Urinary bladder (tissue), 4 donors: Measurements from ENCODE around the gene ASGR2. TPM values are rescaled to one million over a fixed set of nuclear protein-coding genes. Genes with fewer than 3 reads are reported as not detected.
"Not testable (repeated sequence)": the region's sequence is repeated elsewhere in the genome, so short reads cannot be mapped to it uniquely, and the experiment has no call there.

ENCODE experiments used
- DNase-seq: peaks from one replicate; pipeline ENCODE4 v3.0.0-alpha.2; 2015; ENCODE audit errors: extremely low spot score
- H3K27ac ChIP-seq: one replicate; pipeline ENCODE4 v1.5.1; 2013; ENCODE audit warnings: low read depth, mild to moderate bottlenecking, moderate library complexity
- H3K36me3 ChIP-seq: one replicate; pipeline ENCODE4 v1.6.1; 2013; ENCODE audit warnings: mild to moderate bottlenecking, moderate library complexity; ENCODE audit not compliant: insufficient read depth
- H3K4me1 ChIP-seq: one replicate; pipeline ENCODE4 v1.6.1; 2013; ENCODE audit warnings: mild to moderate bottlenecking, moderate library complexity; ENCODE audit not compliant: insufficient read depth
- H3K4me3 ChIP-seq: one replicate; pipeline ENCODE4 v1.5.1; 2013; ENCODE audit warnings: low read depth, low read length
- WGBS: extraction: QIAGEN DNeasy Blood & Tissue Kit; methylation state at CpG from one replicate; pipeline ENCODE4 v1.1.7; 2013; 5-methylcytosine and 5-hydroxymethylcytosine counted together
- polyA plus RNA-seq: library from polyadenylated mRNA; stranded (reverse); fragments of 200-250 nt; gene quantifications from one replicate; pipeline ENCODE4 v1.2.3, GENCODE V29; 2013
- total RNA-seq: library from RNA; depleted of rRNA; stranded (reverse); fragments of >200 nt; gene quantifications from one replicate; pipeline ENCODE4 v1.2.3, GENCODE V29; 2014
- donor health status: healthy with polysubstance abuse.
- donor health status: healthy.

Gene ASGR2
- total and polyA plus RNA-seq, 2 donors: 1.7 TPM; not detected in 1

DNA sequence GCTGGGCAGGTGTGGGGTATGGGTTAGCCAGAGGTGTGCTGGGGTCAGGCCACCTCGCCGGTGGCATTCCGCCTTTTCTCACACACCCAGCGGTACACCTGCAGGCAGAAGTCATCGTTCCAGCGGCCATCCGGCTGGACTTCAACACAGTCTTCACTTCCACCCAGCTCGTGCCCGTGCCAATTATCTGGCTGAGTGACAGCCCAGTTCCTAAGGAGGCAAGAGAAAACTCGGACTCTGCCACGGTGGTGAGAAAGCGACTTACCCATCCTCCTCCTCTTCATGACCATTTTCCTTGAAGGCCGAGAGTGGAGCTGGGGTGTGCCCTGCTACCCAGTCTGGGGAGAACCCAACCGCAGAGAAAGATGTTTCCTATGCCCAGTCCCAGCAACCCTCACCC is 13.1 kb downstream of the ASGR2 start:
- no peak for DNase-seq
- no peaks in the 10 kb centered on the region for H3K36me3 ChIP-seq
- WGBS: 88% methylated on average over 14 of the region's 14 CpGs
- H3K27ac ChIP-seq: no peak overlapping the region
- H3K4me1 ChIP-seq: no peaks in the 10 kb centered on the region
- no peak overlapping the region for H3K4me3 ChIP-seq

GRCh38 chr17:7100641-7101379 is 13.8 kb downstream of the ASGR2 start:
- H3K27ac ChIP-seq, H3K36me3 ChIP-seq, H3K4me1 ChIP-seq, DNase-seq, H3K4me3 ChIP-seq: not testable (repeated sequence)
- 93% methylated on average over 50 of the region's 50 CpGs for WGBS

GRCh38 chr17:7098802-7099459 is 15.7 kb downstream of the ASGR2 start:
- Histone ChIP-seq H3K27ac (no peak overlapping the region), H3K4me3 (no peak overlapping the region), H3K36me3 (no peaks in the 10 kb centered on the region), H3K4me1 (no peaks in the 10 kb centered on the region)
- DNase-seq: no peak
- WGBS: 80% methylated on average over 13 of the region's 13 CpGs

DNA sequence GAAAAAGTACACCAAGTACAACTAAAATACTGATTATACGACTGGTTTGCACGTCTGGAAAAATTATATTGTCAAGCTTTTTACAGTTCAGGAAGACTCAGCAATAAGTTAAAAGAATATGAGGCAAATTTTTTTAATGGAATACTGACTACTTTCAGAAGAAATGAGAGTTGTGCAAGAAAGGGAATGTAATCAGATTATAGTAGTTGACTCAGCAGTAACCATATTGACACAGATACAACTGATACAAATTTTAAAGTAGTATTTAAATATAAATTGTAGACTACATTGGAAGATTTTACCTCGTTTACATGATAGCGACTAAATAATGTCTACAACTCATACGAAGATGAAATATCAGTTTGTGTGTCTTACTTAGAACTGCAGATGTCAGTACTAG is 16.7 kb downstream of the ASGR2 start:
- Histone ChIP-seq H3K4me3 (no peak overlapping the region), H3K4me1 (no peaks in the 10 kb centered on the region), H3K36me3 (no peaks in the 10 kb centered on the region), H3K27ac (no peak overlapping the region)
- DNase-seq: no peak
- WGBS: 51% methylated on average over 5 of the region's 5 CpGs

DNA sequence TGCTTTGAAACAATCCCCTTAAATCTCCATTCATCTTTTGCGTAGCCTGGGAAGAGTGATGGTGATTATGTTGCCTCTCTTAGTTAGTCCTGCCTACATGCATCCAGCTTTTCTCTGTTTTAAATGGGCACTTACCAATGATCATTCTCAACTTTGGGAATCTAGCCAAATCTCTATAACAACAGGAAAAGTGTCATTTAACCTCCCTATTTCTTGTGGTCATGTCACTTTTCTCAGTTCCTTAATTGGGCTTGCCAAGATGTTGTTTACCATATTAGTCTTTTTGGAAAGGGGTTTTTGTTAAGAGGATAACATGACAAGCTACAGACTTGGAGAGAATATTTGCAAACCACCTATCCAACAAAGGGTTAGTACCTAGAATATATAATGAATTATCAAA is 19.0 kb downstream of the ASGR2 start:
- Histone ChIP-seq H3K4me3 (no peak overlapping the region), H3K36me3 (no peaks in the 10 kb centered on the region), H3K27ac (no peak overlapping the region), H3K4me1 (no peaks in the 10 kb centered on the region)
- WGBS: 82% methylated on average over 1 of the region's 1 CpG
- DNase-seq: no peak

DNA sequence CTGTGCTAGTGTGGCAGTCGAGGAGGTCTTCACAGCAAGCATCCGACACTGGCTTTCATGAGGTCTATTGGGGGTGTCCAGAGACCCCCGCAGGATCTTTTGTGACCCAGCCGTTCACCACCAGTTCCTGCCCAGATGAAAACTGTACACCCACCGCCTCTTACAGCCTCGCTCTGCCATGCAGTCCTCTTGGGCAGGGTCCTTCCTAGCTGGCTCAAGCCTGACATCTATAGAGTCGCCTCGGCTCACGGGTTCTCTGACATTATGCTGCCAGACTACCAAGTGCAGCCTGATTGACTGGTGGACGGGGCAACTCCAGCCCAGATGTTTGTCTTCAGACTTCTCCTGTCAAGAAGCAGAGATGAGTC is 20.0 kb downstream of the ASGR2 start:
- Histone ChIP-seq H3K4me1 (no peaks in the 10 kb centered on the region), H3K4me3 (no peak overlapping the region), H3K27ac (no peak overlapping the region), H3K36me3 (no peaks in the 10 kb centered on the region)
- WGBS: 78% methylated on average over 10 of the region's 10 CpGs
- DNase-seq: no peak

- 69% methylated on average over 26 of the region's 28 CpGs for WGBS
- H3K27ac ChIP-seq, DNase-seq, H3K36me3 ChIP-seq, H3K4me3 ChIP-seq, H3K4me1 ChIP-seq: not testable (repeated sequence)
Measured at GRCh38 chr17:7091311-7092005, 23.2 kb downstream of the ASGR2 start.

GRCh38 chr17:7089570-7089969 is 25.1 kb downstream of the ASGR2 start:
- not testable (repeated sequence) for H3K4me3 ChIP-seq, H3K4me1 ChIP-seq, DNase-seq, H3K27ac ChIP-seq, H3K36me3 ChIP-seq
- 93% methylated on average over 6 of the region's 6 CpGs for WGBS

DNA sequence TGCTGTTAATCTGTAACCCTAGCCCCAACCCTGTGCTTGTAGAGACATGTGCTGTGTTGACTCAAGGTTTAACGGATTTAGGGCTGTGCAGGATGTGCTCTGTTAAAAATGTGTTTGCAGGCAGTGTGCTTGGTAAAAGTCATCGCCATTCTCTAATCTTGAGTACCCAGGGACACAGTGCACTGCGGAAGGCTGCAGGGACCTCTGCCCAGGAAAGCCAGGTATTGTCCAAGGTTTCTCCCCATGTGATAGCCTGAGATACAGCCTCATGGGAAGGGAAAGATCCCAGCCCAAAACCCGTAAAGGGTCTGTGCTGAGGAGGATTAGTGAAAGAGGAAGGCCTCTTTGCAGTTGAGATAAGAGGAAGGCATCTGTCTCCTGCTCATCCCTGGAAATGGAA is 26.2 kb downstream of the ASGR2 start:
- H3K4me1 ChIP-seq, H3K36me3 ChIP-seq, H3K4me3 ChIP-seq, H3K27ac ChIP-seq: not testable (repeated sequence)
- DNase-seq: peak; percentile 36
- WGBS: 28% methylated on average over 4 of the region's 4 CpGs

GRCh38 chr17:7084088-7084487 is 30.5 kb downstream of the ASGR2 start:
- WGBS: 39% methylated on average over 7 of the region's 7 CpGs
- H3K36me3 ChIP-seq: no peaks in the 10 kb centered on the region
- H3K4me1 ChIP-seq: no peaks in the 10 kb centered on the region
- DNase-seq: no peak
- H3K4me3 ChIP-seq: no peak overlapping the region
- no peak overlapping the region for H3K27ac ChIP-seq

GRCh38 chr17:7083592-7083991 is 31.0 kb downstream of the ASGR2 start:
- 79% methylated on average over 4 of the region's 4 CpGs for WGBS
- no peaks in the 10 kb centered on the region for H3K4me1 ChIP-seq
- H3K27ac ChIP-seq: no peak overlapping the region
- no peak for DNase-seq
- H3K36me3 ChIP-seq: no peaks in the 10 kb centered on the region
- H3K4me3 ChIP-seq: no peak overlapping the region

DNA sequence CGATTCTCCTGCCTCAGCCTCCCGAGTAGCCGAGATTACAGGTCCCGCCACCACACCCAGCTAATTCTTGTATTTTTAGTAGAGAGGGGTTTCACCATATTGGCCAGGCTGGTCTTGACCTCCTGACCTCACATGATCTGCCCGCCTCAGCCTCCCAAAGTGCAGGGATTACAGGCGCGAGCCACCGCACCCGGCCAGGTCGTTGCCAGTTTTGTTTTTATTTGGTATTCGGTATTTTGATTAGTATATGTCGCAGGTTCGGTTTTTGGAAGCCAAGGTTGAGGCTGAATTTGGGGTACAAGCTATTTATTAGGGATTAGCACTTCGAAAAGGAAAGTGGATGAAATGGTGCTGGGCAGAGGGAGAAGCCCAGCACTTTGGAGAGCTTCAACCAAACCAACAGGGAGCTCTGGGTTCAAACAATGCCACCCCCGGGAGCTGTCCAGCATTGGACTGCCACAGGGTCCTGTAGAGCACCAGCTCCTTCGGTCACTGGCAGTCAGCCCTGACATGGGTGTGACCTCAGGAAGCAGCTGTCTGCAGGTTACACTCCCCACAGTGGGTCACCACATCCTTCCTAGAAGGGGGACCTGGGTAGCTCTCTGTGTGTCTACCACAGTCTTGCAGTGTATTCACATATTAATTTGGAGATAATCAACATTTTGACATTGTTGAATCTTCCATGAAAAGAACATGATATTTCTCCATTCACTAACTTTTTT is 33.1 kb downstream of the ASGR2 start:
- no peak overlapping the region for H3K4me3 ChIP-seq
- no peak overlapping the region for H3K27ac ChIP-seq
- H3K36me3 ChIP-seq: no peaks in the 10 kb centered on the region
- WGBS: 85% methylated on average over 16 of the region's 16 CpGs
- H3K4me1 ChIP-seq: no peaks in the 10 kb centered on the region
- DNase-seq: no peak

GRCh38 chr17:7080456-7081041 is 34.1 kb downstream of the ASGR2 start:
- 58% methylated on average over 10 of the region's 10 CpGs for WGBS
- no peaks in the 10 kb centered on the region for H3K4me1 ChIP-seq
- no peaks in the 10 kb centered on the region for H3K36me3 ChIP-seq
- no peak overlapping the region for H3K27ac ChIP-seq
- DNase-seq: no peak
- H3K4me3 ChIP-seq: no peak overlapping the region
